Chondrocyte (in vitro differentiated cells): ENCODE measurements around the gene LBX2. TPM values are rescaled to one million over a fixed set of nuclear protein-coding genes. Genes with fewer than 3 reads are reported as not detected.

Experiments
- DNase-seq: peaks from one replicate; pipeline ENCODE4 v3.0.0; 2021; ENCODE audit warnings: mixed read lengths, low spot score
- H3K27ac Mint-ChIP-seq: one replicate; pipeline ENCODE4 v1.8.0; 2021; ENCODE audit warnings: mild to moderate bottlenecking, moderate library complexity, mixed read lengths; ENCODE audit not compliant: unreplicated experiment
- H3K27me3 Mint-ChIP-seq: 2 replicates; pipeline ENCODE4 v1.8.0; 2021; ENCODE audit warnings: low read depth, mixed read lengths
- H3K36me3 Mint-ChIP-seq: 2 replicates; pipeline ENCODE4 v1.8.0; 2021; ENCODE audit warnings: low read depth, mixed read lengths
- H3K4me1 Mint-ChIP-seq: 2 replicates; pipeline ENCODE4 v1.8.0; 2021; ENCODE audit warnings: low read depth, mild to moderate bottlenecking, mixed read lengths
- H3K4me3 Mint-ChIP-seq: one replicate; pipeline ENCODE4 v1.8.0; 2021; ENCODE audit warnings: mild to moderate bottlenecking, moderate library complexity, mixed read lengths; ENCODE audit not compliant: unreplicated experiment
- H3K9me3 Mint-ChIP-seq: 2 replicates; pipeline ENCODE4 v1.8.0; 2021; ENCODE audit warnings: low read depth, mixed read lengths
- CTCF ChIP-seq: fragments of 200-600 bp; sonication (generic); IDR thresholded peaks from 2 replicates; pipeline ENCODE4 v1.5.0; 2021; ENCODE audit warnings: antibody characterized with exemption, mild to moderate bottlenecking, moderate library complexity
- total RNA-seq: library from RNA; stranded (reverse); gene quantifications from 3 replicates; pipeline ENCODE4 v1.2.1, GENCODE V29; 2021

Gene LBX2
- total RNA-seq, 1 donor from 2014 or later, result 2.3 TPM

GRCh38 chr2:74502720-74503505 is 3.5 kb upstream of the LBX2 start:
- Mint-ChIP-seq H3K4me3 (peak overlapping the region; percentile 71), H3K36me3 (peaks cover 12% of the 10 kb centered on the region), H3K27ac (peak overlapping the region; percentile 85), H3K27me3 (peaks cover 18% of the 10 kb centered on the region), H3K4me1 (peaks cover 68% of the 10 kb centered on the region), H3K9me3 (no peaks in the 10 kb centered on the region)
- no peak for DNase-seq
- TF ChIP-seq CTCF, result peak; percentile 71

GRCh38 chr2:74502147-74502719 is 2.8 kb upstream of the LBX2 start:
- no peak for DNase-seq

GRCh38 chr2:74501335-74502071 is 2.1 kb upstream of the LBX2 start:
- peaks cover 68% of the 10 kb centered on the region for H3K4me1 Mint-ChIP-seq
- peaks cover 25% of the 10 kb centered on the region for H3K27me3 Mint-ChIP-seq
- peaks cover 9% of the 10 kb centered on the region for H3K36me3 Mint-ChIP-seq
- H3K27ac Mint-ChIP-seq, result no peak overlapping the region
- peak overlapping the region; percentile 71 for H3K4me3 Mint-ChIP-seq
- no peak for TF ChIP-seq CTCF
- no peak for DNase-seq
- no peaks in the 10 kb centered on the region for H3K9me3 Mint-ChIP-seq

More at GRCh38 chr2:74502147-74502719, 2.8 kb upstream of the LBX2 start:
- TF ChIP-seq CTCF, result no peak
- Mint-ChIP-seq H3K4me3 (peak overlapping the region; percentile 71), H3K36me3 (peaks cover 12% of the 10 kb centered on the region), H3K4me1 (peaks cover 74% of the 10 kb centered on the region), H3K9me3 (no peaks in the 10 kb centered on the region), H3K27ac (no peak overlapping the region), H3K27me3 (peaks cover 22% of the 10 kb centered on the region)

- H3K36me3 Mint-ChIP-seq, result peaks cover 8% of the 10 kb centered on the region
- peaks cover 25% of the 10 kb centered on the region for H3K27me3 Mint-ChIP-seq
- H3K4me1 Mint-ChIP-seq, result peaks cover 59% of the 10 kb centered on the region
These were observed 1.2 kb upstream of the LBX2 start for GRCh38 chr2:74500578-74500946.

More at GRCh38 chr2:74500578-74500946, 1.2 kb upstream of the LBX2 start:
- H3K9me3 Mint-ChIP-seq, result no peaks in the 10 kb centered on the region
- no peak for DNase-seq
- no peak overlapping the region for H3K27ac Mint-ChIP-seq
- TF ChIP-seq CTCF, result no peak
- H3K4me3 Mint-ChIP-seq, result no peak overlapping the region
